GM19438 (cell line): Measurements from ENCODE around the gene HACD3.
"Not testable (repeated sequence)": the region's sequence is repeated elsewhere in the genome, so short reads cannot be mapped to it uniquely, and the experiment has no call there.

ENCODE experiments used
- ATAC-seq: cut with Tn5 transposase; IDR thresholded peaks from one replicate; pipeline ENCODE4 v1.9.1; 2021; ENCODE audit warnings: low read depth; ENCODE audit not compliant: unreplicated experiment

The HACD3 gene

GRCh38 chr15:65541231-65541820 is 11.1 kb downstream of the HACD3 start:
- no peak for ATAC-seq

- no peak for ATAC-seq
Measured at GRCh38 chr15:65547841-65548240, 17.6 kb downstream of the HACD3 start.

GRCh38 chr15:65549288-65549687 is 19.0 kb downstream of the HACD3 start:
- ATAC-seq: not testable (repeated sequence)

GRCh38 chr15:65550681-65551098 is 20.4 kb downstream of the HACD3 start:
- no peak for ATAC-seq

GRCh38 chr15:65551183-65551582 is 20.9 kb downstream of the HACD3 start:
- ATAC-seq: no peak

GRCh38 chr15:65552851-65553250 is 22.6 kb downstream of the HACD3 start:
- ATAC-seq: not testable (repeated sequence)

GRCh38 chr15:65553691-65554090 is 23.4 kb downstream of the HACD3 start:
- ATAC-seq: no peak

- ATAC-seq: no peak
Measured at GRCh38 chr15:65556622-65557021, 26.4 kb downstream of the HACD3 start.

- ATAC-seq: no peak
Measured at GRCh38 chr15:65558336-65558735, 28.1 kb downstream of the HACD3 start.

GRCh38 chr15:65558997-65559760 is 28.9 kb downstream of the HACD3 start:
- ATAC-seq: no peak

- ATAC-seq: no peak
Measured at GRCh38 chr15:65559941-65560340, 29.7 kb downstream of the HACD3 start.

GRCh38 chr15:65561934-65562333 is 31.7 kb downstream of the HACD3 start:
- ATAC-seq: no peak

- no peak for ATAC-seq
Measured at GRCh38 chr15:65569728-65570127, 39.5 kb downstream of the HACD3 start.

GRCh38 chr15:65571971-65572370 is 41.7 kb downstream of the HACD3 start:
- ATAC-seq: no peak

- no peak for ATAC-seq
Measured at GRCh38 chr15:65576664-65577063, 46.4 kb downstream of the HACD3 start.

- no peak for ATAC-seq
Measured at GRCh38 chr15:65577129-65577996, 47.1 kb downstream of the HACD3 start.

GRCh38 chr15:65578904-65579728 is 48.9 kb downstream of the HACD3 start:
- ATAC-seq: no peak

- ATAC-seq: no peak
Measured at GRCh38 chr15:65579762-65580161, 49.5 kb downstream of the HACD3 start.

- no peak for ATAC-seq
Measured at GRCh38 chr15:65580287-65580686, 50.0 kb downstream of the HACD3 start.

GRCh38 chr15:65583701-65584100 is 53.4 kb downstream of the HACD3 start:
- no peak for ATAC-seq
